ENCODE data around the gene CHCHD6. TPM values are rescaled to one million over a fixed set of nuclear protein-coding genes. Genes with fewer than 3 reads are reported as not detected.

Gene CHCHD6
- total and polyA plus RNA-seq, 2 of the 4 experiments (the other 2 are of a cell fraction) = 18.8 to 28.9 TPM

DNA sequence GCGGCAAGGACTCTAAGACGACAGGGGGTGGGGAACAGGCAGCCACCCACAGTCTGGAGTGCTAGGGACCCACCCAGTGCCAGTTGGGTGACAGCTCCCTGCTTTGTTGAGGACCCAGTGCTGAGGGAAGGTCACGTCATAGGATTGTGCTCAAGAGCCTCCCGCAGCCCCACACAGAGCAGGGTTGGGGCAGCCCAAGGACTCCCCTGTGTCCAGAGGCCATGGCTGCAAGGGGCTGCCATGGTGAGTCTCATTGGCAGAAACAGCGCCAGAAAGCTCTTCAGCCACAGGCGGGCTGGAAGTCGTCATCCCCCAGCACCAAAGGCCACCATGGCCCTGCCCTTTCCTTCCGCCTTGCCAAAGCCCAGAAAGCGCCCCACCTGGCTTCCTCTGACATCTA is 241.9 kb downstream of the CHCHD6 start:
- H4K5ac ChIP-seq (ENCODE audit: low read depth, low read length) = no peak overlapping the region
- ChIA-PET POLR2A (ENCODE audit: unreplicated experiment) (no interaction called here), CTCF (no interaction called here)

More for the DNA sequence above, 241.9 kb downstream of the CHCHD6 start:
- 89% methylated on average over 3 of the region's 9 CpGs; no CpG with 5 or more reads in 1 of the 2 experiments for WGBS, 2 experiments (ENCODE audit: extremely low coverage in 2 of 2, insufficient read length in 1 of 2)
- dilution Hi-C loops (cut with HindIII; ENCODE audit: low sequenced_read_pairs, unreplicated experiment) (no loop called here), in situ Hi-C loops (cut with MboI; ENCODE audit: low sequenced_read_pairs) (no loop called here), intact Hi-C loops (cut with micrococcal nuclease) (no loop called here)
- no peak overlapping the region for H3K4me3 ChIP-seq (ENCODE audit: insufficient read depth, low read depth, low read length)
- no peak overlapping the region for H4K8ac ChIP-seq (ENCODE audit: low read depth in 2 of 2, low read length in 2 of 2)
- H3K14ac ChIP-seq (replicated peaks; ENCODE audit: low read depth, low read length) = no peak overlapping the region
- H3K56ac ChIP-seq (ENCODE audit: extremely low read depth, insufficient read depth, low read length) = no peak overlapping the region
- H4K91ac ChIP-seq (ENCODE audit: insufficient read depth, low read depth, low read length) = no peak overlapping the region
- H2BK120ac ChIP-seq (ENCODE audit: low read depth, low read length) = no peak overlapping the region
- BruUV-seq (replicated peaks) = no TSS peak
- ATAC-seq (ENCODE audit: low read depth) (no peak), DNase-seq (no peak)
- H2BK15ac ChIP-seq (ENCODE audit: low read depth, low read length) = no peak overlapping the region
- no peak overlapping the region for H3K4me2 ChIP-seq (ENCODE audit: low read depth, low read length)
- no peak overlapping the region for H2AFZ ChIP-seq (replicated peaks; ENCODE audit: low read length, poor library complexity)
- no peaks in the 10 kb centered on the region for H3K79me1 ChIP-seq (ENCODE audit: low read depth in 1 of 2, low read length in 2 of 2)
- H3K18ac ChIP-seq (ENCODE audit: low read depth, low read length) = no peak overlapping the region
- H2AK5ac ChIP-seq (ENCODE audit: low read depth, low read length) = no peak overlapping the region
- H3K9me3 ChIP-seq (ENCODE audit: control insufficient read depth, insufficient read depth, low read length) = no peaks in the 10 kb centered on the region
- TF ChIP-seq, protein P1, sequence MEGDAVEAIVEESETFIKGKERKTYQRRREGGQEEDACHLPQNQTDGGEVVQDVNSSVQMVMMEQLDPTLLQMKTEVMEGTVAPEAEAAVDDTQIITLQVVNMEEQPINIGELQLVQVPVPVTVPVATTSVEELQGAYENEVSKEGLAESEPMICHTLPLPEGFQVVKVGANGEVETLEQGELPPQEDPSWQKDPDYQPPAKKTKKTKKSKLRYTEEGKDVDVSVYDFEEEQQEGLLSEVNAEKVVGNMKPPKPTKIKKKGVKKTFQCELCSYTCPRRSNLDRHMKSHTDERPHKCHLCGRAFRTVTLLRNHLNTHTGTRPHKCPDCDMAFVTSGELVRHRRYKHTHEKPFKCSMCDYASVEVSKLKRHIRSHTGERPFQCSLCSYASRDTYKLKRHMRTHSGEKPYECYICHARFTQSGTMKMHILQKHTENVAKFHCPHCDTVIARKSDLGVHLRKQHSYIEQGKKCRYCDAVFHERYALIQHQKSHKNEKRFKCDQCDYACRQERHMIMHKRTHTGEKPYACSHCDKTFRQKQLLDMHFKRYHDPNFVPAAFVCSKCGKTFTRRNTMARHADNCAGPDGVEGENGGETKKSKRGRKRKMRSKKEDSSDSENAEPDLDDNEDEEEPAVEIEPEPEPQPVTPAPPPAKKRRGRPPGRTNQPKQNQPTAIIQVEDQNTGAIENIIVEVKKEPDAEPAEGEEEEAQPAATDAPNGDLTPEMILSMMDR (conservative IDR thresholded peaks at IDR 0.05; ENCODE audit: low read depth, low read length) = no peak
- TF ChIP-seq MAFK (IDR thresholded peaks at IDR 0.05; ENCODE audit: low read depth, low read length) (no peak), BHLHE40 (IDR thresholded peaks at IDR 0.05; ENCODE audit: low read depth, low read length) (no peak), SMC3 (IDR thresholded peaks at IDR 0.05; ENCODE audit: low read depth, low read length) (no peak), CHD1 (IDR thresholded peaks at IDR 0.05; ENCODE audit: low read depth, low read length) (no peak), FOS (IDR thresholded peaks at IDR 0.05; ENCODE audit: low read depth, low read length) (no peak), NFE2L2 (IDR thresholded peaks at IDR 0.05; ENCODE audit: low read depth, low read length) (no peak), RAD21 (IDR thresholded peaks at IDR 0.05; ENCODE audit: low read length) (no peak), MAZ (IDR thresholded peaks at IDR 0.05; ENCODE audit: borderline replicate concordance, low read depth, low read length) (no peak), RCOR1 (IDR thresholded peaks at IDR 0.05; ENCODE audit: insufficient replicate concordance, low read length) (no peak), POLR2A (IDR thresholded peaks at IDR 0.05; ENCODE audit: low read depth, low read length) (no peak), MXI1 (IDR thresholded peaks at IDR 0.05; ENCODE audit: borderline replicate concordance, low read depth, low read length) (no peak), RFX5 (IDR thresholded peaks at IDR 0.05; ENCODE audit: low read depth, low read length) (no peak), CEBPB (IDR thresholded peaks at IDR 0.05; ENCODE audit: low read depth, low read length) (no peak)
- TF ChIP-seq, protein P2, sequence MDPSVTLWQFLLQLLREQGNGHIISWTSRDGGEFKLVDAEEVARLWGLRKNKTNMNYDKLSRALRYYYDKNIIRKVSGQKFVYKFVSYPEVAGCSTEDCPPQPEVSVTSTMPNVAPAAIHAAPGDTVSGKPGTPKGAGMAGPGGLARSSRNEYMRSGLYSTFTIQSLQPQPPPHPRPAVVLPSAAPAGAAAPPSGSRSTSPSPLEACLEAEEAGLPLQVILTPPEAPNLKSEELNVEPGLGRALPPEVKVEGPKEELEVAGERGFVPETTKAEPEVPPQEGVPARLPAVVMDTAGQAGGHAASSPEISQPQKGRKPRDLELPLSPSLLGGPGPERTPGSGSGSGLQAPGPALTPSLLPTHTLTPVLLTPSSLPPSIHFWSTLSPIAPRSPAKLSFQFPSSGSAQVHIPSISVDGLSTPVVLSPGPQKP (IDR thresholded peaks at IDR 0.05; ENCODE audit: borderline replicate concordance, low read depth, low read length) = no peak
- TF ChIP-seq, protein P3, sequence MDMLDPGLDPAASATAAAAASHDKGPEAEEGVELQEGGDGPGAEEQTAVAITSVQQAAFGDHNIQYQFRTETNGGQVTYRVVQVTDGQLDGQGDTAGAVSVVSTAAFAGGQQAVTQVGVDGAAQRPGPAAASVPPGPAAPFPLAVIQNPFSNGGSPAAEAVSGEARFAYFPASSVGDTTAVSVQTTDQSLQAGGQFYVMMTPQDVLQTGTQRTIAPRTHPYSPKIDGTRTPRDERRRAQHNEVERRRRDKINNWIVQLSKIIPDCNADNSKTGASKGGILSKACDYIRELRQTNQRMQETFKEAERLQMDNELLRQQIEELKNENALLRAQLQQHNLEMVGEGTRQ (IDR thresholded peaks at IDR 0.05; ENCODE audit: low read depth, low read length) = no peak
- no peaks in the 10 kb centered on the region for H4K20me1 ChIP-seq (ENCODE audit: insufficient read depth, low read length)
- no peak overlapping the region for H3K27ac ChIP-seq (ENCODE audit: insufficient read depth, low read length)
- H3K36me3 ChIP-seq (ENCODE audit: control insufficient read depth, insufficient read depth, low read length) = no peaks in the 10 kb centered on the region
- H3K9me1 ChIP-seq (ENCODE audit: insufficient read depth, low read length) = peaks cover 5% of the 10 kb centered on the region; the same call in 1 of the 2 replicates
- no peak overlapping the region for H3K4ac ChIP-seq (ENCODE audit: low read depth, low read length)
- no peak overlapping the region for H3K23ac ChIP-seq (ENCODE audit: low read depth, low read length)
- H3K27me3 ChIP-seq (ENCODE audit: control insufficient read depth, insufficient read depth, low read length) = no peaks in the 10 kb centered on the region
- no peak overlapping the region for H2BK20ac ChIP-seq (ENCODE audit: low read depth, low read length)
- H2AK9ac ChIP-seq (replicated peaks; ENCODE audit: low read depth, low read length, poor library complexity) = no peak overlapping the region
- no peak overlapping the region for H2BK5ac ChIP-seq (ENCODE audit: low read depth, low read length, poor library complexity, severe bottlenecking)
- H3K4me1 ChIP-seq (ENCODE audit: control insufficient read depth, insufficient read depth, low read length) = no peaks in the 10 kb centered on the region
- no peak overlapping the region for H3K9ac ChIP-seq (ENCODE audit: low read depth, low read length)

Measured in IMR-90 (cell line).